Mucosa of descending colon (tissue), 3 donors: ENCODE results near the gene FLT3. TPM values are rescaled to one million over a fixed set of nuclear protein-coding genes. Genes with fewer than 3 reads are reported as not detected.

Experiments
- ATAC-seq: fragments of 200-7000 bp; cut with Tn5 transposase; one replicate; pipeline ENCODE4 v1.9.1; 2020; ENCODE audit warnings: mild to moderate bottlenecking, moderate library complexity
- DNase-seq, 3 donors: peaks; one replicate each; pipeline ENCODE4 v3.0.0-alpha.2; 2020
- H3K36me3 ChIP-seq: fragments of 200-600 bp; one replicate; pipeline ENCODE4 v1.8.0; 2021; ENCODE audit warnings: low read depth, mild to moderate bottlenecking
- H3K4me1 ChIP-seq: fragments of 200-600 bp; one replicate; pipeline ENCODE4 v1.8.0; 2021; ENCODE audit warnings: low read depth, mild to moderate bottlenecking
- H3K4me3 ChIP-seq: fragments of 200-600 bp; one replicate; pipeline ENCODE4 v1.8.0; 2021; ENCODE audit warnings: mild to moderate bottlenecking
- H3K9me3 ChIP-seq: fragments of 200-600 bp; one replicate; pipeline ENCODE4 v1.8.0; 2021; ENCODE audit warnings: mild to moderate bottlenecking
- CTCF ChIP-seq: fragments of 200-600 bp; IDR thresholded peaks from one replicate; pipeline ENCODE4 v1.8.0; 2022; ENCODE audit warnings: antibody characterized with exemption, mild to moderate bottlenecking
- intact Hi-C, 2 donors: fragments of 100-400 bp; cut with DNase I in 1 of 2; cut with micrococcal nuclease in 1 of 2; formaldehyde crosslinking; loops; one replicate each; pipeline versions ENCODE4 v1.11.0 to v1.11.1; 2022; cut with DNase I, micrococcal nuclease
- total RNA-seq, 3 donors: library from RNA; stranded (reverse); fragmentation: NEBNext Ultra II Directional in 2 of 3; extraction: Animal tissue kit (Norgen Biotek cat#: 25700) in 2 of 3; gene quantifications; one replicate each; pipeline versions ENCODE4 v1.2.1 to v1.2.4, GENCODE V29; 2021 to 2023
- donor health status: DM: no; HTN: no; CAD: no; lungs with moderate emphysema.
- donor health status: DM: no; HTN: no; CAD: no.
- donor health status: DM: no; HTN: yes; CAD: no.

FLT3 gene
- total RNA-seq, 3 donors from 2014 or later = 0.09 to 0.51 (median 0.41) TPM

- TF ChIP-seq CTCF = no peak
These were observed 51.6 kb downstream of the FLT3 start for GRCh38 chr13:28048768-28049167.

GRCh38 chr13:28047757-28048388 is 52.5 kb downstream of the FLT3 start:
- H3K4me3 ChIP-seq = no peak overlapping the region
- no peaks in the 10 kb centered on the region for H3K36me3 ChIP-seq
- intact Hi-C loops = no loop called here
- no peaks in the 10 kb centered on the region for H3K4me1 ChIP-seq
- DNase-seq (no peak), ATAC-seq (peak; percentile 73)
- no peaks in the 10 kb centered on the region for H3K9me3 ChIP-seq
- TF ChIP-seq CTCF = no peak

More at GRCh38 chr13:28048768-28049167, 51.6 kb downstream of the FLT3 start:
- intact Hi-C loops = no loop called here
- Histone ChIP-seq H3K4me1 (no peaks in the 10 kb centered on the region), H3K9me3 (no peaks in the 10 kb centered on the region), H3K4me3 (no peak overlapping the region), H3K36me3 (no peaks in the 10 kb centered on the region)
- no peak for DNase-seq
- no peak for ATAC-seq

GRCh38 chr13:28046981-28047380 is 53.4 kb downstream of the FLT3 start:
- TF ChIP-seq CTCF = no peak
- ATAC-seq = no peak
- DNase-seq = no peak
- Histone ChIP-seq H3K9me3 (no peaks in the 10 kb centered on the region), H3K4me3 (no peak overlapping the region), H3K4me1 (no peaks in the 10 kb centered on the region), H3K36me3 (no peaks in the 10 kb centered on the region)
- intact Hi-C loops = no loop called here

GRCh38 chr13:28045861-28046260 is 54.5 kb downstream of the FLT3 start:
- ATAC-seq (no peak), DNase-seq (no peak)
- H3K4me1 ChIP-seq = no peaks in the 10 kb centered on the region
- no peaks in the 10 kb centered on the region for H3K9me3 ChIP-seq
- no peaks in the 10 kb centered on the region for H3K36me3 ChIP-seq
- no peak for TF ChIP-seq CTCF
- H3K4me3 ChIP-seq = no peak overlapping the region
- intact Hi-C loops = no loop called here

GRCh38 chr13:28044608-28045007 is 55.8 kb downstream of the FLT3 start:
- DNase-seq (no peak), ATAC-seq (no peak)
- TF ChIP-seq CTCF = no peak
- H3K36me3 ChIP-seq = no peaks in the 10 kb centered on the region
- no peaks in the 10 kb centered on the region for H3K4me1 ChIP-seq
- H3K9me3 ChIP-seq = no peaks in the 10 kb centered on the region
- no peak overlapping the region for H3K4me3 ChIP-seq
- intact Hi-C loops = no loop called here

- intact Hi-C loops = no loop called here
- Histone ChIP-seq H3K36me3 (no peaks in the 10 kb centered on the region), H3K9me3 (no peaks in the 10 kb centered on the region), H3K4me3 (no peak overlapping the region), H3K4me1 (no peaks in the 10 kb centered on the region)
- TF ChIP-seq CTCF = no peak
- DNase-seq (no peak), ATAC-seq (no peak)
These were observed 57.2 kb downstream of the FLT3 start for GRCh38 chr13:28043224-28043623.
